Skin of body (tissue), 2 donors: ENCODE data around the gene DNAL4. TPM values are rescaled to one million over a fixed set of nuclear protein-coding genes. Genes with fewer than 3 reads are reported as not detected.

Experiments
- DNase-seq: peaks from one replicate; lab custom pipeline; 2025; lab: John Stamatoyannopoulos, UW
- total RNA-seq: library from RNA; depleted of rRNA; stranded (reverse); fragments of >200 nt; gene quantifications from one replicate; pipeline ENCODE4 v1.2.3, GENCODE V29; 2014

Gene DNAL4
- total RNA-seq, 1 donor from 2014 or later = 9.5 TPM

DNA sequence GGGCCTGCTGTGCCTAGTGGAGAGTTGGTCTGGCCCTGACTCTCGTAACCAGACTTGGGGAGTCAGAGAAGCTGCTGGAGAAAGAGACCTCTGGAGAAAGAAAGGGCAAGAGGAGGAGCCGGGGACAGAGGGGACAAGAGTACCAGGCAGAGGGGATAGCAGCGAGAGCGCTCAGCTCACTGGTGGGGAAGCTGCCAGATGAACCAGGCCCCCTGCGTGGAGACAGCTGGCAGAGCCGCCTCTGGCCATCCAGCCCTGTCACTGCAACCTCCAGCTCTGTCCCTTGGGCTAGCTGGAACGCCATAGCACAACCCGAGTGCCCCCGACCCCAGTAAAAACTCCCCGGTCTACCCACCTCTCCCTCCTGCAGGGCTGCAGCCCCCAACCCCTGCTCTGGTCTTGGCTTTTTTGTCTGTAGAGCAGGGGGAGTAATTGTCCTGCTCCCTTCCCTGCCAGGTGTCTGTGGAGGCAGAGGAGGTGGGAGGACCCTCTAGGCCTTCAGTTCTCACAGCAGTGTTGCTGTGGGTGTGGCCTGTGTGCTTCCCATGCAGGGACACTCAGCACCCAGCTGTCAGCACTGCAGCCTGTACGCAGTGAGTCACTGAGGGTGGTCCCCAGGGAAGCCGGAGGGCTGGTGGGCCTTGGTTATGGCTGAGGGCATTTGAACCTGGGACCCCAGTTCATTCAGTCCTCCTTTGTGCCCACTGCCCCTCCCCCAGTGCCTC is 33.3 kb downstream of the DNAL4 start:
- no peak for DNase-seq

DNA sequence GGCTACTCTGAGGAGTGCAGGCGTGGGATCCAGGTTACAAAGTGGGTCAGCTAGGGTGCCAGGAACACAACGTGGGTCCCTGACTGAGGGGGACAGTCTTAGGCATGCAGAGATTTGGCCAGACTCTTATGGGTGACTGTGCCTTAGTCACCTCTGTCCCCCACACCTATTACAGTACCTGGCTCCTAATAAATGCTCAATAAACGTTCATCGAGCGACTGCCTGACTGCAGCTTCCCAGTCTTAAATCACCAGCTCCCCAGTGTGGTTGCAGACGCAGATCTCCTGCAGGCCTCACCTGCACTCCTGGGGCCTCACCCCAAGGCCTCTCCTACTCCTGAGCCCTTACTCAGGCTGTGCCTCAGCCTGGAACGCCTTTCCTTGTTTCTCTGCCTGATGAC is 34.9 kb downstream of the DNAL4 start:
- no peak for DNase-seq

DNA sequence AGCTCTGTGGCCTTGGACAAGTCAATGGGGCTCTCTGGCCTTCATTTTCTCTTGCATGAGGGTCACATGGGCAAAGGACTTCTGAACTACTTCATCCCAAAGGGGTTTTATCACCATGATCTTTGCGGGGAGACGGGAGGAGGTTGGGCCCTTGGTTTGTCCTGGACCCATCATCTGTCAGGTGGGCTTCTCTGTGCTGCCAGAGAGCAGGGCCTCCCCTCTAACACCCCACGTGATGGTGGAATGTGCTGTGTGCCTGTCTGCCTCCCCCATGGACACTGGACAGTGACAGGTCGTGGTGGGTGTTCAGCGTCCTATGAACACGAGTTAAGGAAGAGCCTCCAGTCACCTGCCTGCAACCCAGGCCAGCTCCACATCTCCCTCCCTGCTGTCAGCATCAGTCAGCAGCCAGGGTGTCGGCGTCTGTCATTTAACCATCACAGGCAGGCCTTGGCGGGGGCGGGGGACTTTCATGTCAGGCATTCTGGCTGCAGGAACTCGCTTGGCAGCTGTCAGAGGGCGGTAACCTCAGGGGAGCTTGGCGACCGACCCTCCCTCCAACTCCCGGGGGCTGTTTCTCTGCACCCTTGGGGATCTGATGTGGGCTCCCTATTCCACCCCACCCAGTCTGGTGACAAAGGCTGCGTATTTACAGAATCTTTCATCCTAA is 35.5 kb downstream of the DNAL4 start:
- no peak for DNase-seq

DNA sequence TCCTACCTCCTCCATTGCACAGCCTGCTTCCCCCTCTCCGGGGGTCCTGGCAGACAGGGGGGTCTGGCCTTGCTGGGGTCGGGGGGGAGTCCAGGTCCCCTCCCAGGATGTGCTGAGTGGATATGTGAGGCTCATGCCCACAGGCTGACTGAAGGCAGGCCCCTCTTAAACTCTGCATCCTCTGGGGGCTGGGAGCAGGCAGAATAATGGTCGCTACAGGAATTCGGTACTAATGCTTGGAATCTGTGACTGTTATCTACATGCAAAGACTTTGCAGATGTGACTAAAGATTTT is 36.5 kb downstream of the DNAL4 start:
- no peak for DNase-seq

DNA sequence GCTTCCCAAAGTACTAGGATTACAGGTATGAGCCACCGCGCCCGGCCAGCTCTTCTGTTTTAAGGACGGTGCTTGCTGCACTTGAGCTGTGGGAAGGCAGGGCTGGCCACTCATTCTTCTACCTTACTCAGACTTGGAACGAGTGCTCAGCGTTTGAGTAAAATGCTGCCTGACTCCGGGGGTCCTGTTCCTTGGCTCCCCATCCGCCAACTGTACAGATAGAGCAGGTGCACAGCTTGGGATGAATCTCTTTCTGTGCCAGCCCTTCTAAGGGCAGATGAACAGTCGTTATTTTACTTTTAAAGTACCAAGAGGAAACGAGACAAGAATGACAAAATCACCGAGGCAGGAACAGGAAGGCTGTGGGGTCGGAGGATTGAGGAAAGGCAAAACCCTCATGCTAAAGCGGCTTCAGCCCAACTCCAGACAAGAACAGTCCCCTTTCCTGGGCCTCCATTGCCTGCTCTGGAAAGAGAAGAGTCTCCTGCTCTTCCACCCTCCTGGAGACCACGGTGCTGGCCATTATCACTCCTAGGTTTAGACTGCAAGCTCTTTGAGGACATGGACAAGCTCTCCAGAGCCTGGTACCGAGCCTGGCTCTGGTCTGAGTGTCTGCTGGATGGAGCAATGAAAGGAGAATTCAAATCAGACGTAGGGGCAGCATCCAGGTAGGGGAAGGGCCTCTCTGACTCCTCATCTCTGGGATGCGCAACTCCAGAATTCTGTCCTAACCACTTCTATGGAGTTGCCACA is 37.1 kb downstream of the DNAL4 start:
- DNase-seq = no peak

DNA sequence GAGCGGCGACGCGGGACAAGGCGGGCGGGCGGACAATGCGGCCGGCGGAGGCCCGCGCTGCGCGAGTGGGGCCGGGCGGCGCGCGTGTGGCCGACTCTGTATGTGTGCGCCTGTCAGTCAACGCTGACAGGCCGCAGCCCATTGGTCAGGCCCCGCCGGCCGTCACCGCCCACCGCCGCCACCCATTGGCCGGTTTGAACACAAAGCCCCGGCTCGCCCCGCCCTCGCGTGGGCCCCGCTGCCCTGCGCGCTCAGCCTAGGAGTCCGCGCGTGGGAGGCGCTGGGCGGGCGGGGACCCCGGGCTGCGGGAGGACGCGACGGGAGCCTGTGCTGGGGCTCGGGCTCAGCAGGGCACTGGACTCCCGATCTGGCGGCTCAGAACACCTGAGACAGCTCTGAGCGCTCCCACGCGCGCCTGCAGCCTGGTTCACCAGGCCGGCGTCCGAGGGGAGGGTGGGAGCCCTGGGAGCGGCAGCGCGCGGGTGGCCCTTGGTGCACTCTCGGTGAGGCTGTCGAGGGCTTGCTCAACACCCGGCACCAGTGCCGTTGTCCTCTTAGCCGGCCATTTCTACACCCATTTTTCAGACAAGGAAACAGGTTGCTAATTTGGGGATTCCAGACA is 37.9 kb downstream of the DNAL4 start, which contains the start of gene SUN2:
SUN2 (minus strand) TSS at position 88 of the 622 bp plus-strand sequence. CDS start 3,370 bp downstream, outside the sequence.
- DNase-seq = peak; percentile 74

DNA sequence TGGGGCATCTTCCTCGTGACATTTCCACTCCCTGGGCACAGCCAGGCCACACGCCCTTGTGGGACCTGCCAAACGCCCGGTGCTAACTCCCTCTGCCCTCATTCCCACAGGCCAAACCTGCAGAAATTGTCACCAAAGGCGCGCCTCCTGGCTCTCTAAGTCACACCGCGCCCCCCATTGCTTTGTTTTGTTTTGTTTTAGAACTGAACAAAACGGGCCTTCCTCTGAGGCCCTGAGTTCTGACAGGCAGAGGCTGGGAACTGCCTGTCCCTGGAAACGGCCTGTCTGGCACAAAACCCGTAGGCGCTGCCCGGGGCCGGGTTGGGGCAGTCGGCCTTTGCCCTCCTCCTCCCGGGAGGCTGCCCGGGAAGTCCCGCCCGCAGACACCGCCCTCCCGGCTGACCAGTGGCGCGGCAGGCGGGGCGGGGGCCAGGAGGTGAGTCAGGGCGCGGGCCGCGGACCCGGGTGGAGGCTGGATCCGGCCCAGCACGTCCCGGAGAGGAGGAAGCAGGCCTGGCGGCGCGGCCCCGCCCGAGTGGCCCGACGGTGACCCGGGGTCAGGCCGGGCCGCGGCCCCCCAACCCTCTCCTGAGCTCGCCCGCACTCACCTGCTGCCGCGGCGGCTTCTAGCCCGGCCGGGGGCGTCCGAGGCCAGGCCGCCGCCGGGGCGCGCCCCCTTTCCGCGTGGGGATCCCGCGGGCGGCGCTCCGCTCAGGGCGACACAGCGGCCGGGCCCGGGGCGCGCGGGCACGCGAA is 38.6 kb downstream of the DNAL4 start:
- DNase-seq = no peak

DNA sequence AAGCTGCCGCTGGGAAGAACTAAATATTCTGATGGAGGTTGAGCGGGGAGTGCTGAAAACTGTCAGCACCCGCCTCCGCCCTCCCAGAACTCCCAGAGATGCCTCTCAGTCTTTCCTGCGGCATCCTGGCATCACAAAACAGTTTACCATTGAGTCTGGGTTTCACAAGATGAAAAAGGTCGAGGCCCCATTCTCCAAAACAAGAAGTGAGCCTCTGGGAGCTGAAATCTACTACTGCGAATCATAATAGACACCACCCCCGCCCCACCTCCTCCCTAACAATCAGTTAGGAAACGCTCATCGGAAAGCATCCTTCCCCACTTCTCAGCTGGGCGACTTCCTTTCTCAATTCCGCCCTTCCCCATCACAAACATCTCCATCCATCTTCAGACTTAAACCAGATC is 39.2 kb downstream of the DNAL4 start:
- peak; percentile 32 for DNase-seq

DNA sequence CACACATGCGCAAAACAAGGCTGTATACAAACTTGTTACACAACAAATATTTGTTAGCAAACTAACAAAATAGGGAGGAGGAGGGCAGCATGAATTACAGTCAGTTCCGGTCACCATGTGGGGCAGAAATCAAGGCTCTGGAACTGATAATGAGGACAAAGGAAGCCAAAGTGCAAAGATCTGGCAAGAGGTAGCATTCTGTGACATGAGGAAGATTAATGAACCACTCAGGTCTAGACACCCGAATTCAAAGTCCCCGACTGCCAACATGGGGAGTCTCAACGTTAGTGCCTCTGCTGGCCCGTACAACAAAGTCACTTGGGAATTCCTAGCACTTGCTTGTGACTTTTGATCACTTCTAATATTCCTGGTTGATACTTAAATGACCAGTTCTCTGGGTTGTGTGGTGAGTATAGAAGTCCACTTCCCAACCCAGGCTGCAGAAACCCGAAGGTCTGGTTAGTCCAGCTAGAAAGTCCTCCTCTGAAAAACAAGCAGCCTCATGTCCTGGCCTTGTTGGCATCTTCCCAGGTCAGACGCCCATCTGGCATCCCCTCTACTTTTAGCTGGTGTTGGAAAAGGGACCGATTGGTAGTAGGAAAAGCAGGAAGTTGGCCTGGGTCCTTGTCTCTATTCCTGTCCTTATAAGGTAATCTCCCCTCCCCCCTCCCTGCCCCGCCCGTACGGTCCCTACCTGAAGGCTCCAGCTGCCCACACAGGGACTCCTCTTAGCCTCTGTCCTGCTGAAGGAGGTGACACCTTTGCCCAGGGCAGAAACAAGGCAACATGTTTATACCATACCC is 39.8 kb downstream of the DNAL4 start:
- DNase-seq = no peak

DNA sequence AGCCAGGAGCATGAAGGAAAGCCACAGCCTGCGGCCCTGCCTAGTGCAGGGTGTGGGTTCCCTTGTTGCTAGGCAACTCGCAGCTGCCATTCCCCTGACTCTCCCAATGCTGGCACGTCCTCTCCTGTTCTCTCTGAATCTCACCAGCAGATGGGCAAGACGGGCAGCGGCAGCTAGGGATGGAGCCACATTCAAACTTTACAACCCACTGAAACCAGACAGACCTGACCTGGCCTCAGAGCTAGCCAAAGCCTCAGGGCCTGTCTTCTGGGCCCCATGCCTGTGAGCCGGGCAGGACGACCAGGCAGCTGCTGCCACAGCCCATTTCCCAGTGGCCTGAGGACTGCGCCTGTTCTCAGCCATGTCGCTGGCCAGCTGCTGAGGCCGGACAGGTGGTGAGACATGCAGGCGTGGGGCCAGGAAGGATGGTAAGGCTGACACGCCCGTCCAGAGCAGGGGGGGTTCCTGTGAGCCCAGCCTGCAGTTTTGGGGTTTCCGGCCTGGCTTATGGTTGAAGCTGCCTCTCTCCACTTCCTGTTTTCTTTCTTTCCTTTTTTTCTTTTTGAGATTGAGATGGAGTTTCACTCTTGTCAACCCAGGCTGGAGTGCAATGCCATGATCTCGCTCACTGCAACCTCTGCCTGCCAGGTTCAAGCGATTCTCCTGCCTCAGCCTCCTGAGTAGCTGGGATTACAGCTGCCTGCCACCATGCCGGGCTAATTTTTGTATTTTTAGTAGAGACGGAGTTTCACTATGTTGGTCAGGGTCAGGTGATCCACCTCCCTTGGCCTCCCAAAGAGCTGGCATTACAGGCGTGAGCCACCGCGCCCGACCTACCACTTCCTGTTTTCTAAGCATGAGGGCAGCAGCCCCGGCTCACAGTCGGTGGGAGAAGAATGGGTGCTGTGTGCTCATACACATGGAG is 42.3 kb downstream of the DNAL4 start:
- no peak for DNase-seq

DNA sequence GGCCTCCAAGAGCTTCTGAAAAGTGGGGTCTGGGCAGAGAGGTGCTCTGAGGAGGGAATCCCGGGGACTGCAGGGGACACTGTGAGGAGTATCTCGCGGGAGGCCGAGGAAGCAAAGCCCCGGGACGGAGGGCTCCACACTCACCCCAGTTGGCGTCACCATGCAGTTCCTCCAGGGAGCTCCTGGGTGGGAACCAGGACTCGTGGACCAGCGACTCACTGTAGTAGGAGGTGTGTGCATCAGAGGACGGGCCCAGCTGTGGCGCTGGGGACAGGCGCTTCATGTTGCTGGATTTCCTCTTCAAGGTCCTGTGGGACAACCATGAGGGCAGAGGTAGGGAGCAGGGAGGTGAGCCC is 42.9 kb downstream of the DNAL4 start:
- DNase-seq = no peak

DNA sequence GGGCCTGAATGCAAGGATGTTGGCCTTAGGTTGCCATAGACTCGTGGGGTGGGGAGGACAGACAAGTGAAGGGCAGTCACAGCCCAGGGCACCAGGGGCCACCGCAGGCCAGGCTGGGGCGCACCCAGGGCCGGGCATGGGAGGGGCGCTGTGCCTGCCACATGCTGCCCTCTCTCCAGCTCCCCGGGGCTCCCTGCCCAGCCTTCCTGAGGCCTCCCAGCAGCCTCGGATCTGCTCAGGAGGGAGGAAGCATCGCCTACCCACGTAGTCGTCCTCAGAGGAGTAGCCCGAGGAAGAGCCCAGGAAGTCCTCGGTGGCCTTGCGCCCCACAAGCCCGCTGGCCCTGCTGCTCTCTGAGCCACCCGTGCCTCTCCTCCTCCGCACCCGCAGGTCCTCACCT is 43.3 kb downstream of the DNAL4 start:
- no peak for DNase-seq

DNA sequence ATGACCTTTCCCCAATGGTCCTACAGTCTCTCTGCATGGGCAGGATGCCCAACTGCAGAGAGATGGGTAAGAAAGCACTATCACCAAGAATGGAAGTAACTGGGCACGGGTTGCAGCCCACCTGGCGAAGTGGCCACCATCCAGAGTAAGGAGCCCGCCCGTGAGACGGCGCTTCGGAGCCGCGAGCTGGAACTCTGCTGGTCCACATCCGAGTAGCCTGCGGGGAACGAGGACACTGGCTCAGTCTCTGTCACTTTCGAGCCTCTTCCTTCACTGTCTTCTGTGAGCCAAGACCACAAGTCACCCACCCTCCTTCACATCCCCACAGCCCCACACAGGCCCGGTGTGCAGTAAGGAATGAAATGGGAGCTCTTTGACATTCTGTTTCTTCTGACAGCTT is 43.8 kb downstream of the DNAL4 start:
- no peak for DNase-seq

DNA sequence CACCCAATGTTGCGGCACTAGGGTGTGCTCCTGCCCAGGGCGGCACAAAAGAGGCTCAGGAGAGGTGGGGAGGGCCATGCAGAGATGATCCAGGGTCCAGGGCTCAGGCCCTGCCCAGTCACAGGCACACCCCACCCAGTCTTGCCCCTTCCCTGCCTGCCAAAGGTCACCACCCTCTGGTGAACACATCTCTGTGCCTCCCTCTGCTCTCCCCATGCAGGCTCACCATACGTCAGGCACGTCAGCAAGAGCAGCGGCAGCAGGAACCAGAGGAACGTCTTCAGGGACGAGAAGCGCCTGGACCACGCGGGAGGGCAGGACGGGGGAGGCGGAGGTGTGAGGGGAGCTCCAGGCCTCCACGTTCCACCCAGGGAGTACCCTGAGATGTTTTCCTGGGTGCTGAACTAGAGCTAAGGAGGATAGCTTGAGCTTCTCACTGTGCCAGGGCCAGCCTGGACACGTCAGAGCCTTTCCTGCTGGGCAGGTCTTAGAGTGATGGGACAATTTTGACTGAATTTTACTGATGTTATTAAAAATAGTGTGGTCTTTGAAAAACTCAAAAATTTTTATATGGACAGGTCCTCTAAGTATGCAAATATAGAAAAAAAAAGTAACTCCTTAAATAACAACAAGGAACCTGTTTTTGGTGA is 45.3 kb downstream of the DNAL4 start:
- DNase-seq = no peak

DNA sequence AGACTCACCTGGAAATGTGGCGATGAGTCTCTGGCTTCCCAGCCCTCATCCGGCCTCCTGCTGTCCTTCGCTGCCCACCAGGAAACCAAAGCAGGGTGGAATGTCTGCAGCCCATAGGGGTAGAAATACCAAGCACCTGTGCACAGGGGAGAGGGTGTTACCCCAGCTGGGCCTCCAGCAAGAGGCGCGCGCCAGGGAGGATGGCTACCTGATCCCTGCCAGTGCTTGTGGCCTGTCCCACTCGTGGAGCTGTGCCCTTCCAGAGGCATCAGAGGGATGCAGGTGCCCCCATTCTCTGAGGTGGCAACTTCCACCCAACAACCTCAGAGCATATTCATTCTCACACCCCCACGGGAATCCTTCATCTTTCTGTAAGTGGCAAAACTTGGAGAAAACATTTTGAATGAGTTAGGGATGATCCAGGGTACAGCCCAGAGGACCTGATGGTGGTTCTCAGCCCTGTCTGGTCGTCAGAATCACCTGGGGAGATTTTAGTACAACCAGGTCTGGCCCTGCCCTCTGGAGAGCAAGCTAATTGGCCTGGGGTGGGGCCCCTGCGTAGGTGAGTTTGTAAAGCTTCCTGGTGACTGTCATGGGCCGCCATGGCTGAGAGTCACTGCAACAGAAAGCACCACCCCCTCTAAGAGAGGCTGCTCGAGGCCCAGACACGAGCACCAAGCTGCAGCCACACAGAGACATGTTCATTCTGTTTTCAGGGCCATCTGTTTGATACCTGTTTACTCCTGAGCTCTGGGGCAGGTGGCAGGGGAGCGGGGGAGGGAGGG is 48.1 kb downstream of the DNAL4 start:
- DNase-seq = no peak

DNA sequence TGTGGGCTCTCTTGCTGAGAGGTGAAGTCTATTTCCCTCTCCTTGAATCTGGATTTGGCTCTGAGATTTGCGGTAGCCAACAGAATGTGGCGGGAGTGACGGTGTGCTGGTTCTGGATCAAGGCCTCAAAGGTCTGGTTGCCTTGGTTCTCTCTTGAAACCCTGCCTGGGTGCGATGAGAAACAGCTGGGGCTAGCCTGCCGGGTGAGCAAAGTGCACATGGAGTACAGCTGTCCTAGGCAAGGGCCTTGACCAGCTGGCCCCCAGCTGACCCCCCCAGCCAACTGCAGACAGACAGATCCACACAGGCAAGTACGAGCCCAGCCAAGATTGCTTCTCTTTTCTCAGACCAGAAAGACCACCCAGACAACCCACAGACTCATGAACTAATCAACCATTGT is 49.0 kb downstream of the DNAL4 start:
- no peak for DNase-seq

DNA sequence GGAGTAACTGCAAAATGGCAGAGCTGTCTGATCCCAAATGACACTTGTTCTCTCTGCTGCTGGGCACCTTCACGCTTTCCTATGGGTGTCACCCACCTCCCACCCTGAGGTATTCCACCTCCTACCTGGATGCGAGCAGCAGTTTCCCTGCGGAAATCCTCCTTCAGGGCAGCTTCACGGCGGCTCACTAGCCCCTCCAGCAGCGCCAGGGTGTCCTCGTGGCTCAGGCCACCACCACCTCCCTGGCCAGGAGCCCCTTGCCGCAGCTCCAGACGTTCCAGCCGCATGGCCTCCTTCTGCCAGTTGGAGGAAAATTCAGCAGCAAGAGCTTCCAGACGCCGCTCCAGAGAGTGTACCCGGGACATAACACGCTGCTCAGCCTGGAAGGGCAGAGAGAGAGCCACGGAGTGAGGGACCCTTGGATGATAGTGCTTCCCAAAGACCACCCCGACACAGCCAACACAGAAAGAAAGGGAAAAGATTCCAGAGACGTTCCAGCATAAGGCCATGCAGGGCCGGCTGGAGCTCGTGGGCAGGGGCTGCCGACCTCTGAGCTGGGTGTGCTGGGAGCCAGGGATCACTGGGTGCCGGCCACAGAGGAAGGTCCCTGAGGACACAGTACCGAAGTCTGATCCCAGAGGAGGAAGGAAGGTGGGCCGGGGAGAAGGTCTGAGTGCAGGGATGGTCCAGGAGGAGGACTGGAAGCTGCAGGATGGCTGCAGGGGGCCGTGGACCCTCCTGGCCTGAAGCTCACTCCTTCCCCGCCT is 51.6 kb downstream of the DNAL4 start:
- DNase-seq = no peak
